BLaER1 (cell line): Measurements from ENCODE around the gene SGTA.
"Not testable (repeated sequence)": the region's sequence is repeated elsewhere in the genome, so short reads cannot be mapped to it uniquely, and the experiment has no call there.

Experiments
- H3K27ac ChIP-seq: shearing (Covaris generic); formaldehyde crosslinking; 2 replicates; pipeline ENCODE4 v1.8.1; 2022
- H3K27me3 ChIP-seq: shearing (Covaris generic); formaldehyde crosslinking; 2 replicates; pipeline ENCODE4 v1.8.1; 2022
- H3K36me3 ChIP-seq: shearing (Covaris generic); formaldehyde crosslinking; 2 replicates; pipeline ENCODE4 v1.8.1; 2022
- H3K4me1 ChIP-seq: shearing (Covaris generic); formaldehyde crosslinking; 2 replicates; pipeline ENCODE4 v1.8.1; 2022
- H3K4me2 ChIP-seq: shearing (Covaris generic); formaldehyde crosslinking; 2 replicates; pipeline ENCODE4 v1.8.1; 2022
- H3K4me3 ChIP-seq: shearing (Covaris generic); formaldehyde crosslinking; 2 replicates; pipeline ENCODE4 v1.8.1; 2022
- H3K9ac ChIP-seq: shearing (Covaris generic); formaldehyde crosslinking; 2 replicates; pipeline ENCODE4 v1.8.1; 2022
- H3K9me3 ChIP-seq: shearing (Covaris generic); formaldehyde crosslinking; 2 replicates; pipeline ENCODE4 v1.8.1; 2022
- H4K20me1 ChIP-seq: shearing (Covaris generic); formaldehyde crosslinking; 2 replicates; pipeline ENCODE4 v1.8.1; 2022
- Cebpa-rat ChIP-seq: shearing (Covaris generic); IDR thresholded peaks from 2 replicates; pipeline ENCODE4 v1.8.1; 2022

Gene SGTA

GRCh38 chr19:2782936-2783780 is at the start of gene SGTA:
TSS of gene SGTA (minus strand) at chr19:2783273. CDS start at chr19:2769068, 14,205 bp downstream.
- peak; percentile 67; the same call in 1 of the 2 replicates for TF ChIP-seq Cebpa-rat
- Histone ChIP-seq H3K9me3 (no peaks in the 10 kb centered on the region), H3K4me2 (peak within 1 kb of the TSS; percentile 97), H3K4me3 (peak within 1 kb of the TSS; percentile 96), H3K9ac (peak within 1 kb of the TSS; percentile 99), H4K20me1 (peaks cover 67% of the 10 kb centered on the region), H3K36me3 (peaks cover 49% of the 10 kb centered on the region), H3K27me3 (no peaks in the 10 kb centered on the region), H3K4me1 (peaks cover 82% of the 10 kb centered on the region), H3K27ac (peak within 1 kb of the TSS; percentile 98)

GRCh38 chr19:2827840-2828489 is 44.9 kb upstream of the SGTA start:
- peaks cover 82% of the 10 kb centered on the region for H3K36me3 ChIP-seq
- H3K4me3 ChIP-seq: 0 out of 2 replicates have a peak overlapping the region, but pooled peaks have one; percentile 5
- no peak for TF ChIP-seq Cebpa-rat
- H3K27me3 ChIP-seq: no peaks in the 10 kb centered on the region
- H3K27ac ChIP-seq: no peak overlapping the region
- no peaks in the 10 kb centered on the region for H4K20me1 ChIP-seq
- no peak overlapping the region for H3K9ac ChIP-seq
- H3K4me1 ChIP-seq: peaks cover 35% of the 10 kb centered on the region
- H3K4me2 ChIP-seq: peak overlapping the region; percentile 51
- peaks cover 93% of the 10 kb centered on the region for H3K9me3 ChIP-seq

- no peak overlapping the region for H3K4me2 ChIP-seq
- no peak overlapping the region for H3K4me3 ChIP-seq
- no peaks in the 10 kb centered on the region for H4K20me1 ChIP-seq
- peaks cover 82% of the 10 kb centered on the region for H3K36me3 ChIP-seq
- no peak for TF ChIP-seq Cebpa-rat
- H3K4me1 ChIP-seq: peaks cover 35% of the 10 kb centered on the region
- no peaks in the 10 kb centered on the region for H3K27me3 ChIP-seq
- H3K9me3 ChIP-seq: peaks cover 92% of the 10 kb centered on the region
- H3K9ac ChIP-seq: no peak overlapping the region
- H3K27ac ChIP-seq: no peak overlapping the region
These were observed 43.9 kb upstream of the SGTA start for GRCh38 chr19:2827022-2827421.

- H3K36me3 ChIP-seq: peaks cover 63% of the 10 kb centered on the region
- TF ChIP-seq Cebpa-rat: no peak
- peaks cover 50% of the 10 kb centered on the region for H3K4me1 ChIP-seq
- peaks cover 63% of the 10 kb centered on the region for H3K9me3 ChIP-seq
- 0 out of 2 replicates have a peak overlapping the region, but pooled peaks have one; percentile 13 for H3K27ac ChIP-seq
- no peaks in the 10 kb centered on the region for H3K27me3 ChIP-seq
- no peaks in the 10 kb centered on the region for H4K20me1 ChIP-seq
- no peak overlapping the region for H3K4me3 ChIP-seq
- H3K9ac ChIP-seq: no peak overlapping the region
- peak overlapping the region; percentile 50 for H3K4me2 ChIP-seq
These were observed 41.1 kb upstream of the SGTA start for GRCh38 chr19:2824129-2824528.

GRCh38 chr19:2823646-2824045 is 40.6 kb upstream of the SGTA start:
- H3K9ac ChIP-seq: no peak overlapping the region
- H3K4me3 ChIP-seq: no peak overlapping the region
- 0 out of 2 replicates have a peak overlapping the region, but pooled peaks have one; percentile 13 for H3K27ac ChIP-seq
- peaks cover 51% of the 10 kb centered on the region for H3K4me1 ChIP-seq
- peak overlapping the region; percentile 50 for H3K4me2 ChIP-seq
- H3K9me3 ChIP-seq: peaks cover 59% of the 10 kb centered on the region
- no peaks in the 10 kb centered on the region for H3K27me3 ChIP-seq
- peaks cover 58% of the 10 kb centered on the region for H3K36me3 ChIP-seq
- TF ChIP-seq Cebpa-rat: no peak
- no peaks in the 10 kb centered on the region for H4K20me1 ChIP-seq

- Histone ChIP-seq H3K4me2 (no peak overlapping the region), H3K27ac (no peak overlapping the region), H3K9ac (no peak overlapping the region), H4K20me1 (no peaks in the 10 kb centered on the region), H3K27me3 (no peaks in the 10 kb centered on the region), H3K9me3 (peaks cover 51% of the 10 kb centered on the region), H3K4me1 (peaks cover 43% of the 10 kb centered on the region), H3K4me3 (no peak overlapping the region), H3K36me3 (peaks cover 50% of the 10 kb centered on the region)
- TF ChIP-seq Cebpa-rat: no peak
These were observed 39.8 kb upstream of the SGTA start for GRCh38 chr19:2822846-2823245.

- Histone ChIP-seq H3K9ac (peak overlapping the region; percentile 84), H3K4me3 (peak overlapping the region; percentile 84), H3K4me2 (peak overlapping the region; percentile 93), H3K4me1 (peaks cover 43% of the 10 kb centered on the region), H3K36me3 (peaks cover 38% of the 10 kb centered on the region), H4K20me1 (no peaks in the 10 kb centered on the region), H3K27ac (peak overlapping the region; percentile 84), H3K27me3 (no peaks in the 10 kb centered on the region), H3K9me3 (peaks cover 24% of the 10 kb centered on the region)
- TF ChIP-seq Cebpa-rat: no peak
These were observed 37.1 kb upstream of the SGTA start for GRCh38 chr19:2820112-2820702.

- peak within 1 kb of the TSS; percentile 84 for H3K27ac ChIP-seq
These were observed 36.6 kb upstream of the SGTA start, which contains the start of gene ZNF554 for GRCh38 chr19:2819540-2820111. TSS of gene ZNF554 (plus strand) at chr19:2819868. CDS start at chr19:2820072, 204 bp downstream.

GRCh38 chr19:2817237-2817829 is 34.3 kb upstream of the SGTA start:
- not testable (repeated sequence) for H3K27me3 ChIP-seq, H4K20me1 ChIP-seq, H3K4me2 ChIP-seq, H3K9ac ChIP-seq, H3K9me3 ChIP-seq, H3K27ac ChIP-seq, H3K4me3 ChIP-seq
- Histone ChIP-seq H3K4me1 (peaks cover 30% of the 10 kb centered on the region), H3K36me3 (peaks cover 46% of the 10 kb centered on the region)

More at GRCh38 chr19:2819540-2820111, 36.6 kb upstream of the SGTA start, which contains the start of gene ZNF554:
- H3K36me3 ChIP-seq: peaks cover 44% of the 10 kb centered on the region
- H3K9ac ChIP-seq: peak within 1 kb of the TSS; percentile 84
- peaks cover 21% of the 10 kb centered on the region for H3K9me3 ChIP-seq
- peak within 1 kb of the TSS; percentile 93 for H3K4me2 ChIP-seq
- no peak for TF ChIP-seq Cebpa-rat
- H4K20me1 ChIP-seq: no peaks in the 10 kb centered on the region
- peaks cover 40% of the 10 kb centered on the region for H3K4me1 ChIP-seq
- H3K4me3 ChIP-seq: peak within 1 kb of the TSS; percentile 84
- no peaks in the 10 kb centered on the region for H3K27me3 ChIP-seq
